Liver (tissue), 9 donors: ENCODE results near the gene C1GALT1C1. TPM values are rescaled to one million over a fixed set of nuclear protein-coding genes. Genes with fewer than 3 reads are reported as not detected.
"Not testable (repeated sequence)": the region's sequence is repeated elsewhere in the genome, so short reads cannot be mapped to it uniquely, and the experiment has no call there.

ENCODE experiments used
- DNase-seq: peaks from one replicate; pipeline ENCODE4 v3.0.0-alpha.2; 2017; ENCODE audit warnings: low spot score
- H3K27ac ChIP-seq, 2 donors: one replicate each; pipeline ENCODE4 v1.7.0; 2013; ENCODE audit warnings: inconsistent platforms in 2 of 2, low read length in 2 of 2, control low read depth in 1 of 2, low read depth in 1 of 2, mild to moderate bottlenecking in 1 of 2
- H3K27me3 ChIP-seq, 4 donors: one replicate each; pipeline versions ENCODE4 v1.6.1 to v1.7.0; 2013; ENCODE audit warnings: low read length in 3 of 4, inconsistent platforms in 1 of 4, mild to moderate bottlenecking in 1 of 4, moderate library complexity in 1 of 4; ENCODE audit not compliant: control insufficient read depth in 4 of 4, insufficient read depth in 4 of 4
- H3K36me3 ChIP-seq, 4 donors: one replicate each; pipeline versions ENCODE4 v1.6.1 to v1.7.0; 2013; ENCODE audit warnings: low read length in 3 of 4, mild to moderate bottlenecking in 3 of 4, low read depth in 1 of 4, moderate library complexity in 1 of 4; ENCODE audit not compliant: control insufficient read depth in 4 of 4, insufficient read depth in 3 of 4
- H3K4me1 ChIP-seq, 4 donors: one replicate each; pipeline versions ENCODE4 v1.6.1 to v1.7.0; 2013; ENCODE audit warnings: low read length in 3 of 4, mild to moderate bottlenecking in 3 of 4, moderate library complexity in 1 of 4; ENCODE audit not compliant: control insufficient read depth in 4 of 4, insufficient read depth in 4 of 4
- H3K4me3 ChIP-seq, 3 donors: one replicate each; pipeline versions ENCODE4 v1.6.1 to v1.7.0; 2013; ENCODE audit warnings: low read length in 3 of 3, control low read depth in 1 of 3, low read depth in 1 of 3, mild to moderate bottlenecking in 1 of 3
- H3K9ac ChIP-seq, 2 donors: one replicate each; pipeline ENCODE4 v1.7.0; 2013; ENCODE audit warnings: low read length in 2 of 2, mild to moderate bottlenecking in 2 of 2, moderate library complexity in 2 of 2, control low read depth in 1 of 2, low read depth in 1 of 2
- H3K9me3 ChIP-seq, 4 donors: one replicate each; pipeline versions ENCODE4 v1.6.1 to v1.7.0; 2013; ENCODE audit warnings: low read length in 3 of 4; ENCODE audit not compliant: control insufficient read depth in 4 of 4
- CTCF ChIP-seq: fragments of 150-350 bp; IDR thresholded peaks from 2 replicates; pipeline ENCODE4 v1.5.1; 2017; ENCODE audit warnings: improper control_type of control experiment, low read depth, low read length; ENCODE audit not compliant: missing input control
- EGR1 ChIP-seq, 2 donors: IDR thresholded peaks; 2 replicates each; pipeline ENCODE4 v1.6.1; 2016 to 2018; ENCODE audit warnings: antibody characterized with exemption in 2 of 2, low read depth in 2 of 2
- FOXA1 ChIP-seq: IDR thresholded peaks from 2 replicates; pipeline ENCODE4 v1.6.1; 2016; ENCODE audit warnings: antibody characterized with exemption
- FOXA2 ChIP-seq: IDR thresholded peaks from 2 replicates; pipeline ENCODE4 v1.6.1; 2016; ENCODE audit warnings: antibody characterized with exemption
- GABPA ChIP-seq, 2 donors: IDR thresholded peaks in 1 of 2; conservative IDR thresholded peaks in 1 of 2; 2 replicates each; pipeline ENCODE4 v1.6.1; 2016; ENCODE audit warnings: antibody characterized with exemption in 2 of 2, mild to moderate bottlenecking in 1 of 2, moderate library complexity in 1 of 2
- HNF4A ChIP-seq, 2 donors: conservative IDR thresholded peaks; 2 replicates each; pipeline ENCODE4 v1.6.1; 2016; ENCODE audit warnings: antibody characterized with exemption in 2 of 2, mild to moderate bottlenecking in 2 of 2
- HNF4G ChIP-seq: IDR thresholded peaks from 2 replicates; pipeline ENCODE4 v1.6.1; 2016; ENCODE audit warnings: antibody characterized with exemption
- JUND ChIP-seq, 2 donors: IDR thresholded peaks; 2 replicates each; pipeline ENCODE4 v1.6.1; 2016; ENCODE audit warnings: antibody characterized with exemption in 2 of 2
- NR2F2 ChIP-seq: IDR thresholded peaks from 2 replicates; pipeline ENCODE4 v1.6.1; 2016; ENCODE audit warnings: antibody characterized with exemption
- RAD21 ChIP-seq, 2 donors: IDR thresholded peaks; 2 replicates each; pipeline ENCODE4 v1.6.1; 2016; ENCODE audit warnings: antibody characterized with exemption in 2 of 2, mild to moderate bottlenecking in 2 of 2
- SP1 ChIP-seq: IDR thresholded peaks from 2 replicates; pipeline ENCODE4 v1.6.1; 2018; ENCODE audit warnings: antibody characterized with exemption, mild to moderate bottlenecking
- TAF1 ChIP-seq: conservative IDR thresholded peaks from 2 replicates; pipeline ENCODE4 v1.6.1; 2016; ENCODE audit warnings: antibody characterized with exemption, mild to moderate bottlenecking
- YY1 ChIP-seq: IDR thresholded peaks from 2 replicates; pipeline ENCODE4 v1.6.1; 2016; ENCODE audit warnings: antibody characterized with exemption, mild to moderate bottlenecking
- WGBS: extraction: QIAGEN DNeasy Blood & Tissue Kit; methylation state at CpG from one replicate; pipeline ENCODE4 v1.1.7; 2013; 5-methylcytosine and 5-hydroxymethylcytosine counted together
- polyA plus RNA-seq, 2 donors: library from polyadenylated mRNA; stranded (reverse) in 1 of 2; unstranded in 1 of 2; fragments of 200-250 nt in 1 of 2; fragments of >200 nt in 1 of 2; fragmentation: Nextera tagmentation in 1 of 2; extraction: Ambion mirVana in 1 of 2; gene quantifications; one replicate each; pipeline versions ENCODE4 v1.2.1 to v1.2.3, GENCODE V29; 2013 to 2015
- total RNA-seq, 2 donors: library from RNA; depleted of rRNA; stranded (reverse); fragments of >200 nt; gene quantifications; one replicate each; pipeline ENCODE4 v1.2.3, GENCODE V29; 2014
- TF ChIP-seq, protein P1 (sequence below): IDR thresholded peaks from 2 replicates; pipeline ENCODE4 v1.6.1; 2016; ENCODE audit warnings: antibody characterized with exemption, mild to moderate bottlenecking
- TF ChIP-seq, protein P2 (sequence below): IDR thresholded peaks from 2 replicates; pipeline ENCODE4 v1.6.1; 2016; ENCODE audit warnings: antibody characterized with exemption
- TF ChIP-seq, protein P3 (sequence below): IDR thresholded peaks from 2 replicates; pipeline ENCODE4 v1.6.1; 2016; ENCODE audit warnings: antibody characterized with exemption
- donor health status: healthy.
- donor health status: healthy.
- donor health status: healthy.
- donor health status: healthy.
- donor health status: healthy.

Gene C1GALT1C1
- total and polyA plus RNA-seq, 4 donors, result 16.8 to 25.9 (median 21.6) TPM

GRCh38 chrX:120671963-120672362 is 42.1 kb upstream of the C1GALT1C1 start:
- no peak overlapping the region for H3K4me3 ChIP-seq
- peak overlapping the region; percentile 26 to 57 for H3K27ac ChIP-seq
- H3K9me3 ChIP-seq, result no peaks in the 10 kb centered on the region
- no peak overlapping the region for H3K9ac ChIP-seq
- H3K4me1 ChIP-seq, result peaks cover 0 to 3% (median 0%) of the 10 kb centered on the region in 4 donors
- DNase-seq, result no peak
- H3K36me3 ChIP-seq, result no peaks in the 10 kb centered on the region
- TF ChIP-seq, protein P1, sequence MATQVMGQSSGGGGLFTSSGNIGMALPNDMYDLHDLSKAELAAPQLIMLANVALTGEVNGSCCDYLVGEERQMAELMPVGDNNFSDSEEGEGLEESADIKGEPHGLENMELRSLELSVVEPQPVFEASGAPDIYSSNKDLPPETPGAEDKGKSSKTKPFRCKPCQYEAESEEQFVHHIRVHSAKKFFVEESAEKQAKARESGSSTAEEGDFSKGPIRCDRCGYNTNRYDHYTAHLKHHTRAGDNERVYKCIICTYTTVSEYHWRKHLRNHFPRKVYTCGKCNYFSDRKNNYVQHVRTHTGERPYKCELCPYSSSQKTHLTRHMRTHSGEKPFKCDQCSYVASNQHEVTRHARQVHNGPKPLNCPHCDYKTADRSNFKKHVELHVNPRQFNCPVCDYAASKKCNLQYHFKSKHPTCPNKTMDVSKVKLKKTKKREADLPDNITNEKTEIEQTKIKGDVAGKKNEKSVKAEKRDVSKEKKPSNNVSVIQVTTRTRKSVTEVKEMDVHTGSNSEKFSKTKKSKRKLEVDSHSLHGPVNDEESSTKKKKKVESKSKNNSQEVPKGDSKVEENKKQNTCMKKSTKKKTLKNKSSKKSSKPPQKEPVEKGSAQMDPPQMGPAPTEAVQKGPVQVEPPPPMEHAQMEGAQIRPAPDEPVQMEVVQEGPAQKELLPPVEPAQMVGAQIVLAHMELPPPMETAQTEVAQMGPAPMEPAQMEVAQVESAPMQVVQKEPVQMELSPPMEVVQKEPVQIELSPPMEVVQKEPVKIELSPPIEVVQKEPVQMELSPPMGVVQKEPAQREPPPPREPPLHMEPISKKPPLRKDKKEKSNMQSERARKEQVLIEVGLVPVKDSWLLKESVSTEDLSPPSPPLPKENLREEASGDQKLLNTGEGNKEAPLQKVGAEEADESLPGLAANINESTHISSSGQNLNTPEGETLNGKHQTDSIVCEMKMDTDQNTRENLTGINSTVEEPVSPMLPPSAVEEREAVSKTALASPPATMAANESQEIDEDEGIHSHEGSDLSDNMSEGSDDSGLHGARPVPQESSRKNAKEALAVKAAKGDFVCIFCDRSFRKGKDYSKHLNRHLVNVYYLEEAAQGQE, result no peak
- TF ChIP-seq RAD21 (IDR thresholded peaks at IDR 0.05) (no peak), CTCF (no peak), EGR1 (IDR thresholded peaks at IDR 0.05; ENCODE audit: low read depth in 2 of 2) (no peak), NR2F2 (no peak)
- TF ChIP-seq, protein P2, sequence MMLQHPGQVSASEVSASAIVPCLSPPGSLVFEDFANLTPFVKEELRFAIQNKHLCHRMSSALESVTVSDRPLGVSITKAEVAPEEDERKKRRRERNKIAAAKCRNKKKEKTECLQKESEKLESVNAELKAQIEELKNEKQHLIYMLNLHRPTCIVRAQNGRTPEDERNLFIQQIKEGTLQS, result no peak
- TF ChIP-seq, protein P3, sequence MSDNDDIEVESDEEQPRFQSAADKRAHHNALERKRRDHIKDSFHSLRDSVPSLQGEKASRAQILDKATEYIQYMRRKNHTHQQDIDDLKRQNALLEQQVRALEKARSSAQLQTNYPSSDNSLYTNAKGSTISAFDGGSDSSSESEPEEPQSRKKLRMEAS, result no peak
- H3K27me3 ChIP-seq, result no peaks in the 10 kb centered on the region

DNA sequence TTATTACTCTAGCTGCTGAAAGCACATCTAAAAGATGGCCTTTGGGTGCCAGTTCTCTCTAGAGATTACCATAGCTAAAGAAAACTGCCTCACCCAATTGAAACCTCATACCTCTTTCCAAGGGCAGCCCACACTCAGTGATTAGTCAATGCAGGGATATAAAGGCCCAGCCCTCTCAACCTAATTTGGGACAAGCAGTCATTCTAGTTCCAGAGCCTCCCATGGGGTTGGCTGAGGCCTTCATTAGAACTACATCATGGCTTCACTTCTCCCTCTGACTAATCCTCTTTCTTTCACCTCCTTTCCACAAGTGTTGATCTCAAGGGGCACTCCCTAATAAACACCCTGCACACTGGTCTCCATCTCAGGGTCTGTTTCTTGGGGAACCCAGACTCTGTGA is 38.5 kb upstream of the C1GALT1C1 start:
- Histone ChIP-seq H3K9ac (no peak overlapping the region), H3K27me3 (no peaks in the 10 kb centered on the region), H3K4me1 (peaks cover 0 to 3% (median 0%) of the 10 kb centered on the region in 4 donors), H3K36me3 (no peaks in the 10 kb centered on the region), H3K9me3 (no peaks in the 10 kb centered on the region), H3K27ac (no peak overlapping the region), H3K4me3 (no peak overlapping the region)
- no peak for TF ChIP-seq EGR1 (IDR thresholded peaks at IDR 0.05; ENCODE audit: low read depth in 2 of 2)
- TF ChIP-seq HNF4A (conservative IDR thresholded peaks at IDR 0.05), result no peak
- TF ChIP-seq NR2F2, result no peak
- TF ChIP-seq GABPA (IDR thresholded peaks at IDR 0.05 in 1 of 2, conservative IDR thresholded peaks at IDR 0.05 in 1 of 2), result no peak
- TF ChIP-seq, protein P2, result no peak
- TF ChIP-seq, protein P1, result no peak
- no peak for TF ChIP-seq FOXA2
- TF ChIP-seq HNF4G, result no peak
- TF ChIP-seq, protein P3, result no peak
- no peak for TF ChIP-seq YY1
- TF ChIP-seq RAD21 (IDR thresholded peaks at IDR 0.05), result no peak
- no peak for TF ChIP-seq JUND (IDR thresholded peaks at IDR 0.05)
- TF ChIP-seq FOXA1, result no peak
- no peak for TF ChIP-seq SP1
- no peak for TF ChIP-seq TAF1
- DNase-seq, result no peak

- H3K4me1 ChIP-seq, H3K9me3 ChIP-seq, H3K27me3 ChIP-seq, H3K9ac ChIP-seq, H3K36me3 ChIP-seq, DNase-seq, H3K4me3 ChIP-seq, H3K27ac ChIP-seq: not testable (repeated sequence)
- WGBS, result 90% methylated on average over 4 of the region's 4 CpGs
Observed at GRCh38 chrX:120664535-120664934, 34.7 kb upstream of the C1GALT1C1 start.
